ENCODE results near the gene ALDH1L2. TPM values are rescaled to one million over a fixed set of nuclear protein-coding genes. Genes with fewer than 3 reads are reported as not detected.

Gene ALDH1L2
- total RNA-seq, 1 donor from 2014 or later = 2.9 TPM

DNA sequence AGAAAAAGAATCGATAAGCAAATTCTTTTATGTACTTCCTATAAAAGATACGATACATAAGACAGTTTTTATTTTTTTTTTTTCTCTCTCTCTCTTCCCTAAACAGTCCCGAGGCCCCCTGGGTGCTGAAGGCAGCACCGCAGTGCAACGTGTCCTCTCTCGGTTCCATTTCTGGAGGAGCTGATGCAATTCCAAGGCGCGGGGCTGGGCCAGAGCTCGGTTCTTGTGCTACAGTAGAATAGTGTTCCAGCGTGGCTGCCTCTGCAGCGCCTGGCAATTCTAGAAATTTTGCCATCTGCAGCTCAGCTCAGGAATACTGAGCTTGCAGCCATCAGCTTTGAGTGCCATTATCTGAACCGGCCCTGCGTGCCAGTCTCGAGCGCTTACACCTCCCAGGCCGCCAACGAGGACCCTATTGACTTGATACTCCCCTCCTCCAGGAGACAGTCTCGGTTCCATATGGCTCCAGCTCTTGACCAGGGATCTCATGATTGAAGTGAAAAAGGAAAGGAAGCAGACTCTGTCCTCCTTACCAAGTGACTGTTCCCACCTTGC is 630 bp downstream of the ALDH1L2 start:
- no peak for DNase-seq (ENCODE audit: low read depth, low spot score)

GRCh38 chr12:105083031-105083430 is 1.2 kb downstream of the ALDH1L2 start:
- no peak for DNase-seq (ENCODE audit: low read depth, low spot score)

- no peak for DNase-seq (ENCODE audit: low read depth, low spot score)
Measured at GRCh38 chr12:105078712-105079570, 5.3 kb downstream of the ALDH1L2 start.

GRCh38 chr12:105077435-105077834 is 6.8 kb downstream of the ALDH1L2 start:
- DNase-seq (ENCODE audit: low read depth, low spot score) = no peak

- DNase-seq (ENCODE audit: low read depth, low spot score) = no peak
Measured at GRCh38 chr12:105076913-105077312, 7.3 kb downstream of the ALDH1L2 start.

DNA sequence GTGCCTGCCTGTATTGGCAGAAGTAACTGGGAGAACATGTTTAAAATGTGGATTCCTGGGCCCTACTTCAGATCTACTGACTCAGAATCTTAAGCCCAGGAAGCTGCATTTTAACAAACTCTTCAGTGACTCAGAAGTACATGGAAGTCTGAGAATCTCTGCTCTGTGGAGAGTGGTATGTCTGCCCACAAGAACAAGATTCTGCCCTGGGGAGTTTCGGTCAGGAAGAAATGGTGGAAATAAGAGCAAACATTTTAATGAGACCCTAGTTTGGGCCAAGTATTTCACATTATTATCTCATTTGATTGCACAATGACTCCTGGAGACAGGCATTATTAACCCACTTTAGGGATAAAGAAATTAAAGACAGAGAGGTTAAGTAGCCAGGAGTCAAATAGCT is 8.2 kb downstream of the ALDH1L2 start:
- no peak for DNase-seq (ENCODE audit: low read depth, low spot score)

GRCh38 chr12:105072888-105073488 is 11.3 kb downstream of the ALDH1L2 start:
- no peak for DNase-seq (ENCODE audit: low read depth, low spot score)

GRCh38 chr12:105071981-105072380 is 12.3 kb downstream of the ALDH1L2 start:
- DNase-seq (ENCODE audit: low read depth, low spot score) = no peak

DNA sequence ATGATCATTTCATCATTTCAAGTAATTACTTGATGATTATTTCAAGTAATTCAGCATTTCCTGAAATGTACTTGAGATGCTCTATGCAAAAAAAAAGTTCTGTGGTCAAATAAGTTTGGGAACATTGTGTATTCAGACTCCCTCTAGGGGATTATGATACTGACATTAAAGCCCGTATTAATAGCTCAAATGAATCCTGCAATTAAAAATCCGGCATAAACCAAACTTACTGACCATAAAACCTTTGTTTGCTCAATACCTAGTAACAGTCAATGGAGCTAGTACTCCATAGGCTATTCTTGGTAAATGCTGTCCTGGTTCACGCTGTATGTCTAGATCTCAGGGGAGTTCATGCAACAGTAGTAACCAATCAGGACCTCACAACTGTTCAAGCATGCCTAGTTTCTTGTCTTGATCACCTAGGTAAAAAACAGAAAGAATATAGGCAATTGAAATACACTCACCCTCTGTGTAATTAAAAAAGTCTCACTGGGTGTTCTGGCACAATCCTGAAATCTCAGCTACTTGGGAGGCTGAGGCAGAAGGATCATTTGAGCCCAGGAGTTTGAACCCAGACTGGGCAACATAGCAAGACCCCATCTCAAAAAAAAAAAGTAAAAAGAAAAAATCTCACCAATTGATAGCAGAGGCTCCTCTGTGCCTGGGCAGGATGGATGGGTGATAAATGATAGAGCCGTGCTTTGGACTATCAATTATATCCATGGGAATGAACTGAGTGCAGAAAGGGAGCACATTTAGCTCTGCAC is 14.1 kb downstream of the ALDH1L2 start:
- DNase-seq (ENCODE audit: low read depth, low spot score) = no peak

DNA sequence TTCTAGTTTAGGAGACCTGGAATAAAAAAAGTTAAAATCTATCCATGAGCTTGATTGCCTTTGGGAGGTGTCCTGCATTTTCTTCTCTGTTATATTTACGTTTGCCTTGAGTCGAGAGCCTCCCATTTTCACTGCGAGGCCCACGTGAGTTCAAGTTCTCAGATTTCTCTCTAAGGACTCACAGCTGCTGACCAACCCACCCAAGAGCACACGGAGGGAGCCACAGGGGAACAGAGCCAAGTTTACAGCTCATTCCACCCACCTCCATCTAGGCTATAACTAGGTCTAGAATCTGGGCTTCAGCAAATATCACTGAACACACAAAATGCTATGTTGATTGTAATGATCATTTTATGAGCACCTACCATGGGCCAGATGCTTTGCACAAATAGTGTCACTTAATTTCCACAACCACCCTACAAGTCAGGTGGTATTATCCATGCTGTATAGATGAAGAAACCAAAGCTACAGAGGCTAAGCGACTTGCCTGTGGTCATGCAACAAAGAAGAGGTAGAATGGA is 16.7 kb downstream of the ALDH1L2 start:
- DNase-seq (ENCODE audit: low read depth, low spot score) = no peak

GRCh38 chr12:105064564-105065178 is 19.6 kb downstream of the ALDH1L2 start:
- DNase-seq (ENCODE audit: low read depth, low spot score) = no peak

- no peak for DNase-seq (ENCODE audit: low read depth, low spot score)
Measured at GRCh38 chr12:105060715-105061378, 23.4 kb downstream of the ALDH1L2 start.

DNA sequence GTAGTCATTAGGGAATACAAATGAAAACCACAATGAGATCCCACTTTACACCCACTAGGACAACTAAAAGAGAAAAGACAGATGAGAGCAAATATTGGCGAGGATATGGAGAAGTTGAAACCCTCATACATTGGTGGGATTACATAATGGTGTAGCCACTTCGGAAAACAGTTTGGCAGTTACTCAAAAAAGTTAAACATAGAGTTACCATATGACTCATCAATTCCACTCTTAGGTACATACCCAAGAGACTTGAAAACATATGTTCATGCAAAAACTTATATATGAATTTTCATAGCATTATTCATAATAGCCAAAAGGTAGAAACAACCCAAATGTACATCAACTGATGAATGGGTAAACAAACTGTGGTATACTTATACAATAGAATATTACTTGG is 27.1 kb downstream of the ALDH1L2 start:
- DNase-seq (ENCODE audit: low read depth, low spot score) = no peak

DNA sequence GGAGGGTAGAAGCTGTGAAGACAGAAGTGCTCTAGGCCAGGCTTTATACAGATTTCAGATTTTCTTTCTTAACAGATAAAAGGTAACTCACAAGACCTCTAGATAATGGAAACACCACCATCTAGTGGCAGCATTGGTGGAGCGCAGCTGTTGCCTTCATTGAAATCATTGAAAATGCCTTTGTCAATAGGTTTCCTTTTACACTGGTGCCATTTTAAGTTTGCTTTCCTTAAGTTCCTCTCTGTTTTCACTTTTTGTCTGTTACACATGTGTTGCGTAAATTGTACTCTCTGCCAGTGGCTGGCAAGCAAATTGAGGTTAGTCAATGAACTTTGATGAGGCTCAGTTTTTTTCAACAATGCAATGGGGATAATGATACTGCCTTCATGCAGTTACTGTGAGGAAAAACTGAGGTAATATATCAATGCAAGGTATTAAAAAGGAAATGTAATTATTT is 31.1 kb downstream of the ALDH1L2 start:
- peak; percentile 35 for DNase-seq (ENCODE audit: low read depth, low spot score)

- DNase-seq (ENCODE audit: low read depth, low spot score) = no peak
Measured at GRCh38 chr12:105051981-105052380, 32.3 kb downstream of the ALDH1L2 start.

DNA sequence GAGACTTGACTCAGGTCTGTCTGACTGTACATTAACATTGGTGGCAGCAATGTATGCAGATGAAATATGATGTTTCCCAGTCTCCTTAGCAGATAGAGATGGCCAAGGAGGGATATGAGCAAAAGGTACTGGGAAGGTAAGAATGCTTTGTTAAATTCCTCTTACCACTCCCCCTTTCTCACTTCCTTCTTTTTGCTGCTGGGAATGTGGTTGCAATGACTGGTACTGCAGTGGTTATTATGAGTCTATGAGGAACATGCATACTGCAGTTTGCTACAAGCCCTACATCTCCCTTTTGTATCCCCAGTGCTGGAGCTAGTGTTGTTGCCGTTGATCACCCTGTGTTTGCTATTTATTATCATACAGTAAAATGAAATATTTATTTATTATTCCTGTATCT is 35.9 kb downstream of the ALDH1L2 start:
- DNase-seq (ENCODE audit: low read depth, low spot score) = no peak

- no peak for DNase-seq (ENCODE audit: low read depth, low spot score)
Measured at GRCh38 chr12:105047308-105047707, 37.0 kb downstream of the ALDH1L2 start.

GRCh38 chr12:105041186-105041585 is 43.1 kb downstream of the ALDH1L2 start:
- DNase-seq (ENCODE audit: low read depth, low spot score) = no peak

DNA sequence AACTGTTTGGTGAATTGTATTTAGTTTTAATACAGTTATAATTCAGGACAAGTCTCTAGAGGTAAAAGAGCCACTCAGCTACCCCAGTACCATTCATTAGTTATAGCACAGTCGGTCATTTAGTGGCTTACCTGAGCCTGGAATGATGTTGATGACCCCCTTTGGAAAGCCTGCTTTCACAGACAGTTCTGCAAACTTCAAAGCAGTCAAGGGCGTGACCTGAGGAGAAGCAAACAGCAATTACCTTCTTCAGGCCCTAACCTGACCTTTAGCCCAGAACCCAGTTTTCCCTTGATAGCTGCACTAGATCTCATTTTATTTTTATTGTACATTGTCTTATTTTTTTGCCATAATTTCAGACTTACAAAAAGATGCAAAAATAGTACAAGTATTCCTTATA is 43.8 kb downstream of the ALDH1L2 start:
- no peak for DNase-seq (ENCODE audit: low read depth, low spot score)

- no peak for DNase-seq (ENCODE audit: low read depth, low spot score)
Measured at GRCh38 chr12:105036937-105037649, 47.2 kb downstream of the ALDH1L2 start.
